Mesodermal cell (in vitro differentiated cells): ENCODE results near the gene DPY19L2.
"Not testable (repeated sequence)": the region's sequence is repeated elsewhere in the genome, so short reads cannot be mapped to it uniquely, and the experiment has no call there.

Experiments used
- H3K27ac ChIP-seq: 2 replicates; pipeline ENCODE4 v1.7.0; 2013; ENCODE audit warnings: mild to moderate bottlenecking, low read depth, low read length, moderate library complexity; ENCODE audit not compliant: severe bottlenecking
- H3K36me3 ChIP-seq: 2 replicates; pipeline ENCODE4 v1.7.1; 2013; ENCODE audit warnings: mild to moderate bottlenecking, low read length, moderate library complexity; ENCODE audit not compliant: control insufficient read depth, insufficient read depth
- H3K4me1 ChIP-seq: one replicate; pipeline ENCODE4 v1.7.1; 2013; ENCODE audit warnings: mild to moderate bottlenecking, low read length; ENCODE audit not compliant: insufficient read depth, control insufficient read depth, poor library complexity, severe bottlenecking
- H3K4me3 ChIP-seq: 2 replicates; pipeline ENCODE4 v1.7.0; 2013; ENCODE audit warnings: low read length, control low read depth, mild to moderate bottlenecking; ENCODE audit not compliant: insufficient read depth, poor library complexity, severe bottlenecking; ENCODE audit errors: extremely low read depth
- H3K9me3 ChIP-seq: 2 replicates; pipeline ENCODE4 v1.7.1; 2013; ENCODE audit warnings: mild to moderate bottlenecking, low read length, moderate library complexity; ENCODE audit not compliant: control insufficient read depth
- WGBS, 2 experiments: methylation state at CpG; one replicate each; pipeline ENCODE4 v1.1.5; 2013; ENCODE audit warnings: missing lambda C conversion rate in 2 of 2; ENCODE audit not compliant: insufficient coverage in 2 of 2; 5-methylcytosine and 5-hydroxymethylcytosine counted together

The DPY19L2 gene

GRCh38 chr12:63594828-63595227, 73.5 kb downstream of the DPY19L2 start:
- not testable (repeated sequence) for H3K27ac ChIP-seq, H3K4me1 ChIP-seq, H3K9me3 ChIP-seq, H3K36me3 ChIP-seq, H3K4me3 ChIP-seq
- no CpG with 5 or more reads among the region's 4 CpGs for WGBS, 2 experiments

- not testable (repeated sequence) for H3K9me3 ChIP-seq, H3K27ac ChIP-seq, H3K4me1 ChIP-seq, H3K36me3 ChIP-seq, H3K4me3 ChIP-seq
- 100% methylated on average over 1 of the region's 3 CpGs; no CpG with 5 or more reads in 1 of the 2 experiments for WGBS, 2 experiments
Observed at GRCh38 chr12:63584426-63584825, 83.9 kb downstream of the DPY19L2 start.

DNA sequence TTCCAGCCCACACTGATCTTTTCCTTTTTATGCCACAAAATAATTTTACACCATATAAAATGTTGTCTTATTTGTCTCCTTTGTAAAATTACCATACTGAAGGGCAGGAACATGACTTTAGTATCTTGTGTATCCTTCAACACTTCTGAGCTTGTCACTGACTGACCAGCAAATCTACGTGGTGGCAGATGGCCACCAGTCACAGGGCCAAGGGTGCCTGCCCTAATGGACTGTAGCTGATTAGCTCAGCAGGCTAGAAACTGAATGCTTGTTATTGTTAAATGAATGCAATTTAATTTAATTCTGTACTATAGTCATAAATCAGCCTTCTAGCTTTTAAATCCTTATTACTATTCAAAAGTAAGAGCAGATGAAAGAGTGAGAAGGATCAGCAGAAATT, 85.0 kb downstream of the DPY19L2 start:
- not testable (repeated sequence) for H3K9me3 ChIP-seq
- WGBS, 2 experiments, result no CpG with 5 or more reads among the region's 1 CpG

DNA sequence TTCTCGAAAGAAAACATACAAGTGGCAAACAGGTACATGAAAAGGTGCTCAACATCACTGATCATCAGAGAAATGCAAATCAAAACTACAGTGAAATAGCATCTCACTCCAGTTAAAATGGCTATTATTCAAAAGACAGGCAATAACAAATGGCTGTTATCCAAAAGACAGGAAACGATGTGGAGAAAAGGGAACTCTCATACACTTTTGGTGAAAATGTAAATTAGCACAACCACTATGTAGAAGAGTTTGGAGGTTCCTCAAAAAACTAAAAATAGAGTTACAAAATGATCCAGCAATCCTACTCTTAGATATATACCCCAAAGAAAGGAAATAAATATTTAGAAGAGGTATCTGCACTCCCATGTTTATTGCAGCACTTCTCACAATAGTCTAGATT, 90.7 kb downstream of the DPY19L2 start:
- H3K4me1 ChIP-seq, H3K27ac ChIP-seq, H3K9me3 ChIP-seq, H3K36me3 ChIP-seq, H3K4me3 ChIP-seq: not testable (repeated sequence)
- WGBS, 2 experiments, result 86% methylated on average over 1 of the region's 2 CpGs; no CpG with 5 or more reads in 1 of the 2 experiments

More for the DNA sequence above, 85.0 kb downstream of the DPY19L2 start:
- not testable (repeated sequence) for H3K4me1 ChIP-seq, H3K4me3 ChIP-seq, H3K36me3 ChIP-seq, H3K27ac ChIP-seq

DNA sequence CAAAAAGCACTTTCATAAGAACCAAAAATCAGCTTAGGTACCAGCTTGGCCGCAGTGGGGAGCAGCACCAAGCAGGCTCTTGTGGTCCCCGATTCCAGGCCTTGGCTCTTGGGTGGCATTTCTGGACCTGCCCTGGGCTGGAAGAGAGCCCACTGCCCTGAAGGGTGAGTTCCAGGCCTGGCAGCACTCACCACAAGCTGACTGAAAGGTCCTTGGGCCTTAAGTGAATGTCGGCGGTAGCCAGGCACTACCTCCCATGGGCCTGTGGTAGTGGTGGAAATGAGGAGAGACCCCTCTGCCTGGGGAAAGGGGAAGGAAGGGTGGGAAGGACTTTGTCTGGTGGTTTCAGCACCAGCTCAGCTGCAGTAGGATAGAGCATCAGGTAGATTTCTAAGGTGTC, 96.3 kb downstream of the DPY19L2 start:
- not testable (repeated sequence) for H3K4me3 ChIP-seq, H3K36me3 ChIP-seq, H3K9me3 ChIP-seq, H3K4me1 ChIP-seq, H3K27ac ChIP-seq
- WGBS, 2 experiments, result no CpG with 5 or more reads among the region's 4 CpGs

- H3K27ac ChIP-seq, H3K36me3 ChIP-seq, H3K9me3 ChIP-seq, H3K4me3 ChIP-seq, H3K4me1 ChIP-seq: not testable (repeated sequence)
- WGBS, 2 experiments, result no CpG with 5 or more reads among the region's 6 CpGs
Observed at GRCh38 chr12:63558445-63558844, 109.8 kb downstream of the DPY19L2 start.

- not testable (repeated sequence) for H3K9me3 ChIP-seq, H3K36me3 ChIP-seq, H3K4me3 ChIP-seq, H3K27ac ChIP-seq, H3K4me1 ChIP-seq
- WGBS, 2 experiments, result 93 to 100% methylated on average over 5 to 8 of the region's 13 CpGs
Observed at GRCh38 chr12:63551397-63551796, 116.9 kb downstream of the DPY19L2 start.

GRCh38 chr12:63549034-63549433, 119.3 kb downstream of the DPY19L2 start:
- H3K9me3 ChIP-seq, H3K4me3 ChIP-seq, H3K27ac ChIP-seq, H3K4me1 ChIP-seq, H3K36me3 ChIP-seq: not testable (repeated sequence)
- WGBS, 2 experiments, result no CpG with 5 or more reads among the region's 2 CpGs

- not testable (repeated sequence) for H3K4me1 ChIP-seq, H3K36me3 ChIP-seq, H3K4me3 ChIP-seq, H3K27ac ChIP-seq, H3K9me3 ChIP-seq
- WGBS, 2 experiments, result no CpG with 5 or more reads among the region's 5 CpGs
Observed at GRCh38 chr12:63545298-63545916, 122.9 kb downstream of the DPY19L2 start.

- not testable (repeated sequence) for H3K9me3 ChIP-seq, H3K4me1 ChIP-seq, H3K4me3 ChIP-seq, H3K27ac ChIP-seq, H3K36me3 ChIP-seq
- no CpG with 5 or more reads among the region's 4 CpGs for WGBS, 2 experiments
Observed at GRCh38 chr12:63538656-63539055, 129.6 kb downstream of the DPY19L2 start.

DNA sequence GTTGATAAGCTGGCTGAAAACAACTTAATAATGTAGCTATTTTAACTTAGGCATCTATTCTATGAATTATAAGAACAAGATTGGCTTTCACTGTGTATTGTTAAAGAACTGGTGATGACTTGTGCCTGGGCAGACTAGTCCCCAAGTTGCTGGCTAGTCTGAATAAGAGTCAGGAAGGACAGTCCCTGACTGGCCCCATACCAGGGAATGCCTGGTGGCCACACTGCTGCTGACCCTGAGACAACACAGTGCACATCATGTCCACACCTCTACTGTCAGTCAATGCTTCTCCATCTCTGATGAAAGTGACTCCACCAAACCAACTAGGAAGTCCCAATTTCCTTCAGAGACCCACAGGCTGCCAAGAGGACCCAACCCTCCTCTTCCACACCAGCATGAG, 130.5 kb downstream of the DPY19L2 start:
- H3K4me3 ChIP-seq, H3K9me3 ChIP-seq, H3K4me1 ChIP-seq: not testable (repeated sequence)

DNA sequence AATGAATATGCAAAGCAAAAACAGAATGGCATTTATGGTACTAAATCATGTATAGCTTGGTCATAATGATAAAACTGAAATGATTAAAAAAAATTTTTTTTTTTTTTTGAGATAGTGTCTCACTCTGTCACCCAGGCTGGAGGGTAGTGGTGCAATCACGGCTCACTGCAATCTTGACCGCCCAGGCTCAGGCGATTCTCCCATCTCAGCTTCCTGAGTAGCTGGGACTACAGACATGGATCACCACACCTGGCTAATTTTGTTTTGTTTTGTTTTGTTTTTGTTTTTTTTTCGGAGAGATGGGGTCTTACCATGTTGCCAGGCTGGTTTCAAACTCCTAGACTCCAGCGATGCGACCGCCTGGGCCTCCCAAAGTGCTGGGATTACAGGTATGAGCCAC, 138.7 kb downstream of the DPY19L2 start:
- H3K27ac ChIP-seq, H3K4me1 ChIP-seq, H3K36me3 ChIP-seq, H3K4me3 ChIP-seq, H3K9me3 ChIP-seq: not testable (repeated sequence)
- 86 to 100% methylated on average over 1 to 3 of the region's 7 CpGs for WGBS, 2 experiments

More for the DNA sequence above, 130.5 kb downstream of the DPY19L2 start:
- H3K27ac ChIP-seq, H3K36me3 ChIP-seq: not testable (repeated sequence)
